B cell (primary cell): Measurements from ENCODE around the gene WFIKKN2. TPM values are rescaled to one million over a fixed set of nuclear protein-coding genes. Genes with fewer than 3 reads are reported as not detected.

Experiments used
- ATAC-seq: fragments of 200-7000 bp; cut with Tn5 transposase; one replicate; pipeline ENCODE4 v1.10.0; 2021; ENCODE audit warnings: low read depth, mild to moderate bottlenecking, moderate number of reproducible peaks, moderate library complexity
- CTCF ChIA-PET: fragments of 350-600 bp; sonication (Branson Sonifier 250); formaldehyde crosslinking; loops from one replicate; lab custom pipeline; 2021; ENCODE audit warnings: antibody characterized with exemption, inconsistent platforms; lab: Charles Lee
- POLR2A ChIA-PET: fragments of 350-600 bp; sonication (Branson Sonifier 250); formaldehyde crosslinking; loops from one replicate; lab custom pipeline; 2021; ENCODE audit warnings: antibody characterized with exemption; lab: Charles Lee
- DNase-seq: peaks from one replicate; pipeline ENCODE4 v3.0.0; 2013
- H2AFZ ChIP-seq: 2 replicates; pipeline ENCODE4 v1.6.1; 2012; ENCODE audit warnings: mild to moderate bottlenecking, low read depth, low read length; ENCODE audit not compliant: insufficient read depth, poor library complexity, severe bottlenecking
- H3K27ac ChIP-seq, 2 donors: 1 replicate in 1 of 2; 2 replicates in 1 of 2; pipeline ENCODE4 v1.5.1; 2012 to 2013; ENCODE audit warnings: low read length in 2 of 2, mild to moderate bottlenecking in 2 of 2, moderate library complexity in 1 of 2
- H3K27me3 ChIP-seq, 4 experiments: fragments of 200-600 bp in 1 of 4; sonication (generic) in 1 of 4; replicated peaks in 1 of 4; 1 replicate in 2 of 4; 2 replicates in 2 of 4; pipeline versions ENCODE4 v1.6.1 to v1.7.0; 2013 to 2016; ENCODE audit warnings: low read length in 3 of 4, mild to moderate bottlenecking in 2 of 4, mixed read lengths in 1 of 4, moderate library complexity in 1 of 4; ENCODE audit not compliant: insufficient read depth in 4 of 4, control insufficient read depth in 3 of 4; ENCODE audit errors: control extremely low read depth in 1 of 4
- H3K36me3 ChIP-seq, 2 experiments: replicated peaks in 1 of 2; 1 replicate in 1 of 2; 2 replicates in 1 of 2; pipeline versions ENCODE4 v1.6.1 to v1.7.1; 2013; ENCODE audit warnings: low read length in 1 of 2; ENCODE audit not compliant: insufficient read depth in 2 of 2, control insufficient read depth in 1 of 2; ENCODE audit errors: control extremely low read depth in 1 of 2, extremely low read depth in 1 of 2
- H3K4me1 ChIP-seq, 2 donors: fragments of 200-600 bp in 1 of 2; sonication (generic) in 1 of 2; 1 replicate in 1 of 2; 2 replicates in 1 of 2; pipeline versions ENCODE4 v1.5.1 to v1.6.1; 2013 to 2017; ENCODE audit warnings: low read length in 2 of 2; ENCODE audit not compliant: control insufficient read depth in 2 of 2, insufficient read depth in 2 of 2
- H3K4me2 ChIP-seq: replicated peaks from 2 replicates; pipeline ENCODE3; 2012; ENCODE audit warnings: mild to moderate bottlenecking, low read depth, low read length; ENCODE audit not compliant: poor library complexity, severe bottlenecking
- H3K4me3 ChIP-seq, 5 experiments: fragments of 200-600 bp in 1 of 5; sonication (generic) in 1 of 5; 1 replicate in 3 of 5; 2 replicates in 2 of 5; pipeline versions ENCODE4 v1.5.1 to v1.7.0; 2011 to 2016; ENCODE audit warnings: low read length in 4 of 5, mild to moderate bottlenecking in 4 of 5, low read depth in 2 of 5, control low read depth in 1 of 5, moderate library complexity in 1 of 5; ENCODE audit not compliant: insufficient read depth in 1 of 5; ENCODE audit errors: control extremely low read depth in 1 of 5, extremely low read depth in 1 of 5
- H3K79me2 ChIP-seq: fragments of 200-600 bp; sonication (generic); one replicate; pipeline ENCODE4 v1.6.0; 2016; ENCODE audit warnings: low read length; ENCODE audit not compliant: control insufficient read depth, insufficient read depth
- H3K9ac ChIP-seq: fragments of 200-600 bp; sonication (generic); 2 replicates; pipeline ENCODE4 v1.6.1; 2017; ENCODE audit warnings: mild to moderate bottlenecking, low read length, moderate library complexity
- H3K9me3 ChIP-seq, 3 donors: one replicate each; pipeline versions ENCODE4 v1.6.1 to v1.7.1; 2013; ENCODE audit warnings: low read length in 2 of 3; ENCODE audit not compliant: control insufficient read depth in 2 of 3, insufficient read depth in 1 of 3; ENCODE audit errors: control extremely low read depth in 1 of 3
- H4K20me1 ChIP-seq: 2 replicates; pipeline ENCODE4 v1.6.0; 2012; ENCODE audit warnings: mild to moderate bottlenecking, low read length; ENCODE audit not compliant: insufficient read depth, control insufficient read depth, poor library complexity, severe bottlenecking
- H3K27ac Mint-ChIP-seq: one replicate; pipeline ENCODE4 v1.8.0; 2021; ENCODE audit warnings: mixed read lengths
- H3K27me3 Mint-ChIP-seq: one replicate; pipeline ENCODE4 v1.8.0; 2021; ENCODE audit warnings: mixed read lengths
- H3K4me1 Mint-ChIP-seq: one replicate; pipeline ENCODE4 v1.8.0; 2021; ENCODE audit warnings: mixed read lengths
- H3K4me3 Mint-ChIP-seq: one replicate; pipeline ENCODE4 v1.8.0; 2021; ENCODE audit warnings: mixed read lengths
- H3K9me3 Mint-ChIP-seq: one replicate; pipeline ENCODE4 v1.8.0; 2022; ENCODE audit warnings: mixed read lengths; ENCODE audit not compliant: insufficient read depth
- CTCF ChIP-seq: fragments of 200-600 bp; IDR thresholded peaks from one replicate; pipeline ENCODE4 v1.8.0; 2022; ENCODE audit warnings: antibody characterized with exemption, mild to moderate bottlenecking
- EZH2 ChIP-seq: IDR thresholded peaks from 2 replicates; pipeline ENCODE4 v1.6.1; 2012; ENCODE audit warnings: borderline replicate concordance, low read depth, mild to moderate bottlenecking, moderate library complexity, low read length; ENCODE audit not compliant: insufficient read depth, poor library complexity, severe bottlenecking
- WGBS: methylation state at CpG from one replicate; pipeline ENCODE4 v1.1.5; 2013; ENCODE audit warnings: missing lambda C conversion rate; ENCODE audit not compliant: insufficient coverage; 5-methylcytosine and 5-hydroxymethylcytosine counted together
- intact Hi-C: fragments of 100-400 bp; cut with micrococcal nuclease; formaldehyde crosslinking; loops from one replicate; pipeline ENCODE4 v1.10.0; 2022
- polyA plus RNA-seq: library from polyadenylated mRNA; depleted of rRNA; stranded (reverse); fragments of >200 nt; gene quantifications from 2 replicates; pipeline ENCODE4 v1.2.3, GENCODE V29; 2012
- total RNA-seq, 2 donors: library from RNA; stranded (reverse); fragments of 120-200 nt in 1 of 2; gene quantifications; 1 replicate in 1 of 2; 2 replicates in 1 of 2; pipeline versions ENCODE4 v1.2.3 to v1.2.4, GENCODE V29; 2013 to 2022

WFIKKN2 gene
- total and polyA plus RNA-seq, 2 donors (not counting 1 experiment from before 2014, with no cell fraction given), result not detected

- POLR2A ChIA-PET, result no interaction called here
- H3K27ac ChIP-seq, result no peak overlapping the region
- no peak overlapping the region for H3K4me2 ChIP-seq
- no peaks in the 10 kb centered on the region for H3K9me3 ChIP-seq
- no peaks in the 10 kb centered on the region for H4K20me1 ChIP-seq
- TF ChIP-seq EZH2 (no peak), CTCF (no peak)
- intact Hi-C loops, result no loop called here
- ATAC-seq (no peak), DNase-seq (no peak)
- no peaks in the 10 kb centered on the region for H3K4me1 ChIP-seq
- 86% methylated on average over 12 of the region's 21 CpGs for WGBS
- H3K27me3 ChIP-seq, result peaks cover 0 to 4% (median 0%) of the 10 kb centered on the region in 4 experiments
- H3K4me3 Mint-ChIP-seq, result no peak overlapping the region
- H3K36me3 ChIP-seq, result no peaks in the 10 kb centered on the region
- CTCF ChIA-PET, result interaction anchor here (0.6 to 1.4 kb wide), 3 partner anchors 14 to 193 kb away, joined by 3 to 8 read pairs (median 4); no protein-coding TSS in a partner anchor
- H3K9ac ChIP-seq, result no peak overlapping the region
- H3K4me1 Mint-ChIP-seq, result no peaks in the 10 kb centered on the region
- no peaks in the 10 kb centered on the region for H3K9me3 Mint-ChIP-seq
- H3K27ac Mint-ChIP-seq, result no peak overlapping the region
- H3K4me3 ChIP-seq, result no peak overlapping the region
- H3K27me3 Mint-ChIP-seq, result peaks cover 7% of the 10 kb centered on the region
- H3K79me2 ChIP-seq, result no peaks in the 10 kb centered on the region
- H2AFZ ChIP-seq, result no peak overlapping the region
These were observed 2.9 kb downstream of the WFIKKN2 start for GRCh38 chr17:50837980-50838954.
